ENCODE data around the gene RNF4. TPM values are rescaled to one million over a fixed set of nuclear protein-coding genes. Genes with fewer than 3 reads are reported as not detected.

The RNF4 gene
- polyA plus RNA-seq (ENCODE audit: low read depth in 6 of 6): 10 to 100 TPM; 48.9 to 87.9 (median 64.8) TPM

- DNase-seq (peak; percentile 95), ATAC-seq (ENCODE audit: low read depth in 2 of 2) (peak; percentile 82 to 87)
- Mint-ChIP-seq H3K27me3 (no peaks in the 10 kb centered on the region), H3K4me1 (peaks cover 24 to 45% (median 41%) of the 10 kb centered on the region in 3 donors), H3K9me3 (no peaks in the 10 kb centered on the region), H3K4me3 (peak within 1 kb of the TSS; percentile 92 to 98 (median 96)), H3K36me3 (no peaks in the 10 kb centered on the region), H3K27ac (peak within 1 kb of the TSS; percentile 92 to 99 (median 98))
Measured at GRCh38 chr4:2468456-2469191, at the start of gene RNF4. RNF4 (plus strand) TSS chr4:2469106; CDS start chr4:2490494, 21,388 bp downstream.

GRCh38 chr4:2419814-2420213, 49.1 kb upstream of the RNF4 start:
- Mint-ChIP-seq H3K27me3 (peaks cover 35 to 68% (median 45%) of the 10 kb centered on the region in 3 donors), H3K4me3 (peak overlapping the region; percentile 54 to 97 (median 88)), H3K36me3 (peaks cover 0 to 2% of the 10 kb centered on the region in 2 donors), H3K4me1 (peaks cover 29 to 44% (median 40%) of the 10 kb centered on the region in 3 donors), H3K9me3 (no peaks in the 10 kb centered on the region), H3K27ac (peak overlapping the region; percentile 93 to 97 (median 96))
- ATAC-seq (ENCODE audit: low read depth in 2 of 2) (no peak), DNase-seq (no peak)

- H3K36me3 Mint-ChIP-seq: peaks cover 0 to 5% of the 10 kb centered on the region in 2 donors
- H3K9me3 Mint-ChIP-seq: no peaks in the 10 kb centered on the region
- peak overlapping the region in 1 of 6 donors; percentile 42 for H3K27ac Mint-ChIP-seq
- H3K27me3 Mint-ChIP-seq: peaks cover 25 to 55% (median 33%) of the 10 kb centered on the region in 3 donors
- ATAC-seq (ENCODE audit: low read depth in 2 of 2): no peak
- H3K4me1 Mint-ChIP-seq: peaks cover 25 to 36% (median 32%) of the 10 kb centered on the region in 3 donors
- H3K4me3 Mint-ChIP-seq: peak overlapping the region in 1 of 8 donors; percentile 25
- no peak for DNase-seq
Measured at GRCh38 chr4:2421928-2422327, 47.0 kb upstream of the RNF4 start.

GRCh38 chr4:2423066-2423465, 45.8 kb upstream of the RNF4 start:
- peaks cover 25 to 49% (median 30%) of the 10 kb centered on the region in 3 donors for H3K27me3 Mint-ChIP-seq
- H3K27ac Mint-ChIP-seq: no peak overlapping the region
- H3K4me1 Mint-ChIP-seq: peaks cover 18 to 30% (median 26%) of the 10 kb centered on the region in 3 donors
- H3K4me3 Mint-ChIP-seq: peak overlapping the region in 1 of 8 donors; percentile 66
- DNase-seq (no peak), ATAC-seq (ENCODE audit: low read depth in 2 of 2) (no peak)
- H3K9me3 Mint-ChIP-seq: no peaks in the 10 kb centered on the region
- H3K36me3 Mint-ChIP-seq: peaks cover 0 to 5% of the 10 kb centered on the region in 2 donors

GRCh38 chr4:2423695-2424094, 45.2 kb upstream of the RNF4 start:
- Mint-ChIP-seq H3K4me3 (no peak overlapping the region), H3K4me1 (peaks cover 18 to 29% (median 26%) of the 10 kb centered on the region in 3 donors), H3K27me3 (peaks cover 25 to 55% (median 36%) of the 10 kb centered on the region in 3 donors), H3K9me3 (no peaks in the 10 kb centered on the region), H3K27ac (no peak overlapping the region), H3K36me3 (peaks cover 0 to 5% of the 10 kb centered on the region in 2 donors)
- DNase-seq (no peak), ATAC-seq (ENCODE audit: low read depth in 2 of 2) (no peak)

- Mint-ChIP-seq H3K27ac (peak overlapping the region in 1 of 6 donors; percentile 50), H3K27me3 (peaks cover 19 to 57% (median 41%) of the 10 kb centered on the region in 3 donors), H3K4me3 (no peak overlapping the region), H3K9me3 (no peaks in the 10 kb centered on the region), H3K4me1 (peaks cover 11 to 22% (median 20%) of the 10 kb centered on the region in 3 donors), H3K36me3 (peaks cover 0 to 5% of the 10 kb centered on the region in 2 donors)
- DNase-seq (no peak), ATAC-seq (ENCODE audit: low read depth in 2 of 2) (no peak)
Measured at GRCh38 chr4:2424581-2424980, 44.3 kb upstream of the RNF4 start.

- no peaks in the 10 kb centered on the region for H3K9me3 Mint-ChIP-seq
- peaks cover 4 to 13% (median 13%) of the 10 kb centered on the region in 3 donors for H3K4me1 Mint-ChIP-seq
- peaks cover 19 to 47% (median 32%) of the 10 kb centered on the region in 3 donors for H3K27me3 Mint-ChIP-seq
- ATAC-seq (ENCODE audit: low read depth in 2 of 2): no peak
- peaks cover 0 to 5% of the 10 kb centered on the region in 2 donors for H3K36me3 Mint-ChIP-seq
- H3K4me3 Mint-ChIP-seq: no peak overlapping the region
- H3K27ac Mint-ChIP-seq: peak overlapping the region in 1 of 6 donors; percentile 4
- no peak for DNase-seq
Measured at GRCh38 chr4:2425386-2426068, 43.4 kb upstream of the RNF4 start.

- Mint-ChIP-seq H3K36me3 (peaks cover 0 to 5% of the 10 kb centered on the region in 2 donors), H3K27me3 (peaks cover 14 to 42% (median 27%) of the 10 kb centered on the region in 3 donors), H3K27ac (peak overlapping the region in 1 of 6 donors; percentile 65), H3K4me1 (peaks cover 4 to 13% (median 9%) of the 10 kb centered on the region in 3 donors), H3K9me3 (no peaks in the 10 kb centered on the region), H3K4me3 (no peak overlapping the region)
- ATAC-seq (ENCODE audit: low read depth in 2 of 2) (no peak), DNase-seq (no peak)
Measured at GRCh38 chr4:2426069-2426397, 42.9 kb upstream of the RNF4 start.

GRCh38 chr4:2426711-2427275, 42.1 kb upstream of the RNF4 start:
- Mint-ChIP-seq H3K4me3 (no peak overlapping the region), H3K27me3 (peaks cover 13 to 38% (median 27%) of the 10 kb centered on the region in 3 donors)

GRCh38 chr4:2427383-2428334, 41.2 kb upstream of the RNF4 start:
- peak overlapping the region in 1 of 6 donors; percentile 81 for H3K27ac Mint-ChIP-seq
- peaks cover 0 to under 1% (median 0%) of the 10 kb centered on the region in 3 donors for H3K4me1 Mint-ChIP-seq
- no peak for ATAC-seq (ENCODE audit: low read depth in 2 of 2)
- no peaks in the 10 kb centered on the region for H3K9me3 Mint-ChIP-seq
- peaks cover 7 to 29% (median 27%) of the 10 kb centered on the region in 3 donors for H3K27me3 Mint-ChIP-seq
- peaks cover 0 to 5% of the 10 kb centered on the region in 2 donors for H3K36me3 Mint-ChIP-seq
- H3K4me3 Mint-ChIP-seq: no peak overlapping the region
- no peak for DNase-seq

More at GRCh38 chr4:2426711-2427275, 42.1 kb upstream of the RNF4 start:
- Mint-ChIP-seq H3K4me1 (peaks cover 4 to 9% (median 7%) of the 10 kb centered on the region in 3 donors), H3K36me3 (peaks cover 0 to 5% of the 10 kb centered on the region in 2 donors), H3K9me3 (no peaks in the 10 kb centered on the region), H3K27ac (no peak overlapping the region)
- DNase-seq (no peak), ATAC-seq (ENCODE audit: low read depth in 2 of 2) (no peak)

- DNase-seq (no peak), ATAC-seq (ENCODE audit: low read depth in 2 of 2) (no peak)
- H3K4me1 Mint-ChIP-seq: no peaks in the 10 kb centered on the region
- no peak overlapping the region for H3K4me3 Mint-ChIP-seq
- peaks cover 0 to 5% of the 10 kb centered on the region in 2 donors for H3K36me3 Mint-ChIP-seq
- H3K27me3 Mint-ChIP-seq: peaks cover 7 to 27% (median 22%) of the 10 kb centered on the region in 3 donors
- no peaks in the 10 kb centered on the region for H3K9me3 Mint-ChIP-seq
- peak overlapping the region in 1 of 6 donors; percentile 78 for H3K27ac Mint-ChIP-seq
Measured at GRCh38 chr4:2428496-2429213, 40.3 kb upstream of the RNF4 start.

All from naive B cell (primary cell).